GM23248 (cell line): ENCODE measurements around the gene PPP2R5A. TPM values are rescaled to one million over a fixed set of nuclear protein-coding genes. Genes with fewer than 3 reads are reported as not detected.

Source experiments
- DNase-seq: peaks from one replicate; pipeline ENCODE4 v3.0.0-alpha.2; 2015
- H2AFZ ChIP-seq: fragments of 200-600 bp; sonication (generic); 2 replicates; pipeline ENCODE4 v1.6.1; 2016; ENCODE audit warnings: antibody characterized with exemption
- H3F3A ChIP-seq: fragments of 200-600 bp; sonication (generic); 2 replicates; pipeline ENCODE4 v1.6.1; 2016; ENCODE audit warnings: mild to moderate bottlenecking, antibody characterized with exemption, mixed run types; ENCODE audit not compliant: insufficient read depth
- H3K27ac ChIP-seq: fragments of 200-600 bp; sonication (generic); 2 replicates; pipeline ENCODE4 v1.5.1; 2016; ENCODE audit warnings: mild to moderate bottlenecking
- H3K27me3 ChIP-seq: fragments of 200-600 bp; sonication (generic); replicated peaks from 2 replicates; pipeline ENCODE4 v1.6.1; 2016; ENCODE audit warnings: mild to moderate bottlenecking; ENCODE audit not compliant: insufficient read depth
- H3K36me3 ChIP-seq: fragments of 200-600 bp; sonication (generic); 2 replicates; pipeline ENCODE4 v1.6.1; 2016; ENCODE audit warnings: low read depth, mild to moderate bottlenecking
- H3K4me1 ChIP-seq: fragments of 200-600 bp; sonication (generic); 2 replicates; pipeline ENCODE4 v1.6.1; 2016; ENCODE audit warnings: mild to moderate bottlenecking; ENCODE audit not compliant: insufficient read depth
- H3K4me2 ChIP-seq: fragments of 200-600 bp; sonication (generic); one replicate; pipeline ENCODE4 v1.6.1; 2016; ENCODE audit warnings: mild to moderate bottlenecking; ENCODE audit not compliant: unreplicated experiment
- H3K4me3 ChIP-seq: fragments of 200-600 bp; sonication (generic); 2 replicates; pipeline ENCODE4 v1.5.1; 2016; ENCODE audit warnings: mild to moderate bottlenecking
- H3K79me2 ChIP-seq: fragments of 200-600 bp; sonication (generic); 2 replicates; pipeline ENCODE4 v1.6.1; 2016; ENCODE audit warnings: mild to moderate bottlenecking; ENCODE audit not compliant: insufficient read depth
- H3K9ac ChIP-seq: fragments of 200-600 bp; sonication (generic); 2 replicates; pipeline ENCODE4 v1.6.1; 2016; ENCODE audit warnings: mild to moderate bottlenecking
- H3K9me2 ChIP-seq: fragments of 200-600 bp; sonication (generic); 2 replicates; pipeline ENCODE4 v1.6.1; 2016; ENCODE audit warnings: mixed run types, mild to moderate bottlenecking, moderate library complexity; ENCODE audit not compliant: insufficient read depth
- H3K9me3 ChIP-seq: fragments of 200-600 bp; sonication (generic); one replicate; pipeline ENCODE4 v1.6.1; 2017; ENCODE audit warnings: low read depth
- H4K20me1 ChIP-seq: fragments of 200-600 bp; sonication (generic); 2 replicates; pipeline ENCODE4 v1.6.0; 2016; ENCODE audit not compliant: insufficient read depth
- EZH2 ChIP-seq: fragments of 200-600 bp; sonication (generic); IDR thresholded peaks from 2 replicates; pipeline ENCODE4 v1.6.1; 2018; ENCODE audit warnings: antibody characterized with exemption, mild to moderate bottlenecking; ENCODE audit not compliant: insufficient read depth, poor library complexity, severe bottlenecking
- EZH2phosphoT487 ChIP-seq: fragments of 200-600 bp; sonication (generic); IDR thresholded peaks from 2 replicates; pipeline ENCODE4 v1.6.1; 2018; ENCODE audit warnings: antibody characterized with exemption, moderate library complexity, mild to moderate bottlenecking, low read depth; ENCODE audit not compliant: insufficient read depth
- WGBS, 2 experiments: methylation state at CpG; one replicate each; pipeline ENCODE4 v1.1.6; 2015 to 2017; ENCODE audit warnings: low lambda C conversion rate in 2 of 2, low coverage in 1 of 2; ENCODE audit errors: missing lambda C conversion rate in 2 of 2; 5-methylcytosine and 5-hydroxymethylcytosine counted together
- in situ Hi-C: fragments of 300-500 bp; cut with MboI; formaldehyde crosslinking; loops from 2 replicates; pipeline ENCODE4 v1.15.0; 2020
- polyA plus RNA-seq: library from polyadenylated mRNA; unstranded; fragments of >200 nt; fragmentation: Nextera tagmentation; extraction: Ambion mirVana; gene quantifications from 2 replicates; pipeline ENCODE4 v1.2.1, GENCODE V29; 2016
- total RNA-seq: library from RNA; depleted of rRNA; stranded (reverse); fragments of >200 nt; shearing (Covaris generic); gene quantifications from 2 replicates; pipeline ENCODE4 v1.2.3, GENCODE V29; 2014

PPP2R5A gene
- total and polyA plus RNA-seq, 2 experiments from 2014 or later, result 13.9 to 31.7 TPM

- no peak for TF ChIP-seq EZH2
- TF ChIP-seq EZH2phosphoT487, result no peak
- Histone ChIP-seq H3K4me2 (no peak overlapping the region), H3K9ac (no peak overlapping the region), H3K36me3 (no peaks in the 10 kb centered on the region), H3K79me2 (no peaks in the 10 kb centered on the region), H3K9me2 (no peaks in the 10 kb centered on the region), H3F3A (peaks cover 6% of the 10 kb centered on the region), H3K4me1 (peaks cover 15% of the 10 kb centered on the region), H3K9me3 (no peaks in the 10 kb centered on the region), H3K27me3 (no peaks in the 10 kb centered on the region), H4K20me1 (no peaks in the 10 kb centered on the region), H3K27ac (no peak overlapping the region), H3K4me3 (no peak overlapping the region), H2AFZ (peak overlapping the region; percentile 25; the same call in 1 of the 2 replicates)
- in situ Hi-C loops, result no loop called here
- DNase-seq, result peak; percentile 50
- 24 to 33% methylated on average over 4 of the region's 4 CpGs for WGBS, 2 experiments
Observed at GRCh38 chr1:212238552-212238951, 46.7 kb upstream of the PPP2R5A start.

- H3K4me1 ChIP-seq, result no peaks in the 10 kb centered on the region
- H3K4me3 ChIP-seq, result no peak overlapping the region
- H2AFZ ChIP-seq, result no peak overlapping the region
- no peaks in the 10 kb centered on the region for H3K36me3 ChIP-seq
- H3K27me3 ChIP-seq, result no peaks in the 10 kb centered on the region
- H3K27ac ChIP-seq, result no peak overlapping the region
- no peaks in the 10 kb centered on the region for H3K9me2 ChIP-seq
- in situ Hi-C loops, result no loop called here
- H4K20me1 ChIP-seq, result no peaks in the 10 kb centered on the region
- TF ChIP-seq EZH2phosphoT487 (no peak), EZH2 (no peak)
- H3K79me2 ChIP-seq, result no peaks in the 10 kb centered on the region
- no peaks in the 10 kb centered on the region for H3K9me3 ChIP-seq
- H3K9ac ChIP-seq, result no peak overlapping the region
- 79 to 86% methylated on average over 2 of the region's 2 CpGs for WGBS, 2 experiments
- no peak overlapping the region for H3K4me2 ChIP-seq
- no peaks in the 10 kb centered on the region for H3F3A ChIP-seq
- DNase-seq, result no peak
Observed at GRCh38 chr1:212241501-212241900, 43.7 kb upstream of the PPP2R5A start.

- Histone ChIP-seq H3F3A (no peaks in the 10 kb centered on the region), H3K27ac (no peak overlapping the region), H3K9me3 (no peaks in the 10 kb centered on the region), H3K79me2 (no peaks in the 10 kb centered on the region), H3K27me3 (no peaks in the 10 kb centered on the region), H3K9me2 (no peaks in the 10 kb centered on the region), H2AFZ (peak overlapping the region; percentile 33; the same call in 1 of the 2 replicates), H3K9ac (no peak overlapping the region), H4K20me1 (no peaks in the 10 kb centered on the region), H3K36me3 (no peaks in the 10 kb centered on the region), H3K4me1 (no peaks in the 10 kb centered on the region), H3K4me2 (no peak overlapping the region), H3K4me3 (no peak overlapping the region)
- no peak for TF ChIP-seq EZH2phosphoT487
- TF ChIP-seq EZH2, result no peak
- 95 to 97% methylated on average over 4 of the region's 4 CpGs for WGBS, 2 experiments
- no peak for DNase-seq
- in situ Hi-C loops, result no loop called here
Observed at GRCh38 chr1:212241957-212242287, 43.3 kb upstream of the PPP2R5A start.

GRCh38 chr1:212242288-212242984, 42.8 kb upstream of the PPP2R5A start:
- 79 to 81% methylated on average over 11 of the region's 11 CpGs for WGBS, 2 experiments

GRCh38 chr1:212242985-212243308, 42.3 kb upstream of the PPP2R5A start:
- no peaks in the 10 kb centered on the region for H4K20me1 ChIP-seq
- 100% methylated on average over 1 of the region's 1 CpG for WGBS, 2 experiments
- H2AFZ ChIP-seq, result no peak overlapping the region
- no peaks in the 10 kb centered on the region for H3K9me2 ChIP-seq
- H3K9ac ChIP-seq, result no peak overlapping the region
- no peak overlapping the region for H3K27ac ChIP-seq
- H3K9me3 ChIP-seq, result no peaks in the 10 kb centered on the region
- no peak for DNase-seq
- H3K79me2 ChIP-seq, result no peaks in the 10 kb centered on the region
- no peaks in the 10 kb centered on the region for H3F3A ChIP-seq
- in situ Hi-C loops, result no loop called here
- H3K4me2 ChIP-seq, result no peak overlapping the region
- H3K4me3 ChIP-seq, result no peak overlapping the region
- H3K27me3 ChIP-seq, result no peaks in the 10 kb centered on the region
- TF ChIP-seq EZH2phosphoT487 (no peak), EZH2 (no peak)
- no peaks in the 10 kb centered on the region for H3K36me3 ChIP-seq
- H3K4me1 ChIP-seq, result no peaks in the 10 kb centered on the region

More at GRCh38 chr1:212242288-212242984, 42.8 kb upstream of the PPP2R5A start:
- no peak for TF ChIP-seq EZH2phosphoT487
- Histone ChIP-seq H3K9me2 (no peaks in the 10 kb centered on the region), H3K27ac (no peak overlapping the region), H3K4me3 (no peak overlapping the region), H3K9ac (no peak overlapping the region), H3K79me2 (no peaks in the 10 kb centered on the region), H4K20me1 (no peaks in the 10 kb centered on the region), H3K36me3 (no peaks in the 10 kb centered on the region), H3K4me2 (no peak overlapping the region), H2AFZ (peak overlapping the region; percentile 33; the same call in 1 of the 2 replicates), H3K27me3 (no peaks in the 10 kb centered on the region), H3F3A (no peaks in the 10 kb centered on the region), H3K9me3 (no peaks in the 10 kb centered on the region), H3K4me1 (no peaks in the 10 kb centered on the region)
- in situ Hi-C loops, result no loop called here
- DNase-seq, result no peak
